ENCODE data around the gene PCDHB3.
"Not testable (repeated sequence)": the region's sequence is repeated elsewhere in the genome, so short reads cannot be mapped to it uniquely, and the experiment has no call there.

The PCDHB3 gene

DNA sequence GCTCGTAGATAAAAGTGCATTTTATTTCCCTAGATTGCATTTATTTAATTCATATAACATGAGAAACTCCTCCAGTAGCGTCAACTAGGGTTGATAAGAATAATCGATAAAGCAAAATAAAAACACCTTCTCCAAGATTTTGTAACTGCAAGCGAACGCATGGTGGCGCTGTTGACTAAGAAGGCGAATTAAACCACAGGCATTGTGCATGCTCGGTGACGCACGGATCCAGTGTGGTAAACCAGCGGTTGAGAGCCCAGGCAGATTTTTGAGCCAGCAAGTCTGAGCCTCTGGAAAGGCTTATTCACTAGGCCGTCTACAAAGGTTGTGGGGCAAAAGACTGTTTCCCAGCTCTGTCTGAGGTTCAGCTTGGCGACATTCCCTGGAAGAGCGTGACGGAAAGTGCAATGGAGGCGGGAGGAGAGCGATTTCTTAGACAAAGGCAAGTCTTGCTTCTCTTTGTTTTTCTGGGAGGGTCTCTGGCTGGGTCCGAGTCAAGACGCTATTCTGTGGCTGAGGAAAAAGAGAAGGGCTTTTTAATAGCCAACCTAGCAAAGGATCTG is at the start of gene PCDHB3:
Gene PCDHB3, plus strand, starts transcription at position 231 of the 563 bp plus-strand sequence. Its CDS starts 177 bp downstream, at position 408.
- peak; percentile 81 for DNase-seq

- peak; percentile 66 for DNase-seq
Measured at GRCh38 chr5:141050622-141051520, 49.4 kb upstream of the PCDHB3 start, which contains the start of gene PCDHB1. PCDHB1 (plus strand) TSS chr5:141051374; CDS start chr5:141051471, 97 bp downstream.

DNA sequence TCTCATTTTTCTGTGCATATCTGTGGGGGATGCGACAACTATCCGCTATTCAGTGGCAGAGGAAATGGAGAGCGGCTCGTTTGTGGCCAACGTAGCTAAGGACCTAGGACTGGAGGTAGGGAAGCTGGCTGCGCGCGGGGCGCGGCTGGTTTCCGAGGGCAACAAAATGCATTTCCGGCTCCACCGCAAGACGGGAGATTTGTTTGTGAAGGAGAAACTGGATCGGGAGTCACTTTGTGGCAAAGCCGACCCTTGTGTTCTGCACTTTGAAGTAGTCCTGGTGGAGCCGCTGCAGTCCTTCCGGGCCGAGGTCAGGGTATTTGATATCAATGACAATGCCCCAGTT is 48.8 kb upstream of the PCDHB3 start:
- peak; percentile 66 for DNase-seq

GRCh38 chr5:141077826-141078225 is 22.4 kb upstream of the PCDHB3 start:
- no peak for DNase-seq

GRCh38 chr5:141082228-141082627 is 18.0 kb upstream of the PCDHB3 start:
- DNase-seq = no peak

GRCh38 chr5:141084487-141084989 is 15.7 kb upstream of the PCDHB3 start:
- peak; percentile 84 for DNase-seq

DNA sequence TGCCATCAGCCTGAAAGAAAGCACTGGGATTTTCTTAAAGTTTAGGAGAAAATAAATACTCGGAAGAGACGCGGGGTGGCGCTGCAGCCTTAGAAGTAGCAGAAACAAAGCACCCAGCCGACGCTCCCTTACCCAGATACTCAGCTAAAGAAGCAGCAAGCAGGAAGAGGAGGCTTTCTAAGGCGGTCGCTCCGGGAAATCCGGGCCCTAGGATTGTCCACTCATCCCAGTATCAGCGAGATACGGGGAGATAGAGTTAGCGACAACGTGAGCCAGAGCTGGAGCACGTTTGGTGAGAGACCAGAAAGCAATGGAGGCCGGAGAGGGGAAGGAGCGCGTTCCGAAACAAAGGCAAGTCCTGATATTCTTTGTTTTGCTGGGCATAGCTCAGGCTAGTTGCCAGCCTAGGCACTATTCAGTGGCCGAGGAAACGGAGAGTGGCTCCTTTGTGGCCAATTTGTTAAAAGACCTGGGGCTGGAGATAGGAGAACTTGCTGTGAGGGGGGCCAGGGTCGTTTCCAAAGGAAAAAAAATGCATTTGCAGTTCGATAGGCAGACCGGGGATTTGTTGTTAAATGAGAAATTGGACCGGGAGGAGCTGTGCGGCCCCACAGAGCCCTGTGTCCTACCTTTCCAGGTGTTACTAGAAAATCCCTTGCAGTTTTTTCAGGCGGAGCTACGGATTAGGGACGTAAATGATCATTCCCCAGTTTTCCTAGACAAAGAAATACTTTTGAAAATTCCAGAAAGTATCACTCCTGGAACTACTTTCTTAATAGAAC is 5.6 kb upstream of the PCDHB3 start, which contains the start of gene PCDHB2:
Gene PCDHB2, plus strand, starts transcription at position 135 of the 782 bp plus-strand sequence. Its CDS starts 176 bp downstream, at position 311.
- DNase-seq = peak; percentile 79

GRCh38 chr5:141095263-141095641 is 5.0 kb upstream of the PCDHB3 start:
- DNase-seq = no peak

GRCh38 chr5:141096181-141096580 is 4.1 kb upstream of the PCDHB3 start:
- DNase-seq = not testable (repeated sequence)

- not testable (repeated sequence) for DNase-seq
Measured at GRCh38 chr5:141096586-141096985, 3.7 kb upstream of the PCDHB3 start.

DNA sequence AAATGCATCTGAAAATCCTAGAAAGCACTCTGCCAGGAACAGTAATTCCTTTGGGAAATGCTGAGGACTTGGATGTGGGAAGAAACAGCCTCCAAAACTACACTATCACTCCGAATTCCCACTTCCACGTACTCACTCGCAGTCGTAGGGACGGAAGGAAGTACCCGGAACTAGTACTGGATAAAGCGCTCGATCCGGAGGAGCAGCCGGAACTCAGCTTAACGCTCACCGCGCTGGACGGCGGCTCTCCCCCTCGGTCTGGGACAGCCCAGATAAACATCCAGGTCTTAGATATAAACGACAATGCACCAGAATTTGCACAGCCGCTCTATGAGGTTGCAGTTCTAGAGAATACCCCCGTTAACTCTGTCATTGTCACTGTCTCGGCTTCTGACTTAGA is 786 bp downstream of the PCDHB3 start:
- no peak for DNase-seq

GRCh38 chr5:141102070-141102469 is 1.8 kb downstream of the PCDHB3 start:
- DNase-seq = not testable (repeated sequence)

GRCh38 chr5:141102471-141102870 is 2.2 kb downstream of the PCDHB3 start:
- not testable (repeated sequence) for DNase-seq

DNA sequence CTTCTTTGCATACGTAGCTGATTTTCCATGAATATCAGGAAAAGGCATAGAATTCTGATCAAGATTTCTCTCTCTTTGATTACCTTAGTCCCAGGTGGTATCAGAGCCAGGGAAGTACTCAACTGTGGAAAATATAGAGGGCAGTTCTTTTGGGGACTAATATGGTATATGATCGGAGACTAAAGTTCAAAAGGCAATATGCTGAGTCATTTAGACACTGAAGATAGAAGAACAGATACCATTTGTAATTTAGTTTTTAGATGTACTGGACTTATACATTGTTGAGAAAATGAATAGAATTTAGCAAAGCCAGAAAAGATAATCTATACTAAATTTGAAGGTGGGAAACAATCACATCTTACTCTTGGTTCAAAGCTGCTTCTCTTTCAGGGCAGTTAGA is 5.1 kb downstream of the PCDHB3 start:
- DNase-seq = no peak

DNA sequence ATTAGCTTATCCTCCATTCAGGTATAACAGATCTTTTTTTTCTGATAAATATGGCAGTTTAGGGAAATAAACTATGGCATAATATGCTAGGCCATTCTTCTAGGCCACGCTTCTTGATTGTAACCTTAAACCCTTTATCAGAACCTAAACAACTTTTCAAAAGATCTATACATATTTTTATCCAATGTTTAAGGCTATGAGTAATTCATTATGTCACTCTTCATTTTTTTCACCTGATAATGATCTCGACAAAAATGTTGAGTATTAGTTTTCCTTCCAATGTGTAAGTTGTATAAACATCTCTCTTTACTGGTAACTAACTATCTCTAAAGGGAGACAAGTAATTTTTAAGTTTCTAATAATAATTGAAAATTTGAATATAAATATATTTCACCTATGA is 19.0 kb downstream of the PCDHB3 start:
- DNase-seq = no peak

DNA sequence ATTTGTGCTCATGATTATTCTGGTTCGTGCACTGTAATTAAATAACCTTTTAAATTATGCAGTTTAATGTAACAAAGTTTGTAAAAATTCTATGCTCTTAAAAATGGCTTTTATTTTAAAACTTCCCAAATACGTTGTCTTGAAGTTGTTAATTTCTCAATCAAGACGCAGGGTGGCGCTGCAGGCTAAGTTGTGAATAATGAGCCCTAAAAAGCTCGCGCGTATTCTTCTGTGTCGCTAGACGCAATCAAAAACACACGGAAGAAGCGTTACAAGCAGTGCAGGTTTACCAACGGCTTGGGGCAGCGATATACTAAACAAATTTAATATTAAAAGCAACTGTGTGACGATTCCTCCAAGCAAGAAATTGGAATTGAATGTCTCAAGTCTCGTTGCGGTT is 21.3 kb downstream of the PCDHB3 start, which contains the start of gene PCDHB4:
Gene PCDHB4, plus strand, starts transcription at position 256 of the 400 bp plus-strand sequence. CDS start 181 bp downstream, outside the sequence.
- peak; percentile 65 for DNase-seq

GRCh38 chr5:141121985-141122384 is 21.7 kb downstream of the PCDHB3 start:
- no peak for DNase-seq

DNA sequence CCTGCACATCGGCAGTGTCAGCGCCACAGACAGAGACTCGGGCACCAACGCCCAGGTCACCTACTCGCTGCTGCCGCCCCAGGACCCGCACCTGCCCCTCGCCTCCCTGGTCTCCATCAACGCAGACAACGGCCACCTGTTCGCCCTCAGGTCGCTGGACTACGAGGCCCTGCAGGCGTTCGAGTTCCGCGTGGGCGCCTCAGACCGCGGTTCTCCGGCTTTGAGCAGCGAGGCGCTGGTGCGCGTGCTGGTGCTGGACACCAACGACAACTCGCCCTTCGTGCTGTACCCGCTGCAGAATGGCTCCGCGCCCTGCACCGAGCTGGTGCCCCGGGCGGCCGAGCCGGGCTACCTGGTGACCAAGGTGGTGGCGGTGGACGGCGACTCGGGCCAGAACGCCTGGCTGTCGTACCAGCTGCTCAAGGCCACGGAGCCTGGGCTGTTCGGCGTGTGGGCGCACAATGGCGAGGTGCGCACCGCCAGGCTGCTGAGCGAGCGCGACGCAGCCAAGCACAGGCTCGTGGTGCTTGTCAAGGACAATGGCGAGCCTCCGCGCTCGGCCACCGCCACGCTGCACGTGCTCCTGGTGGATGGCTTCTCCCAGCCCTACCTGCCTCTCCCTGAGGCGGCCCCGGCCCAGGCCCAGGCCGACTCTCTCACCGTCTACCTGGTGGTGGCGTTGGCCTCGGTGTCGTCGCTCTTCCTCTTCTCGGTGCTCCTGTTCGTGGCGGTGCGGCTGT is 23.3 kb downstream of the PCDHB3 start:
- DNase-seq = not testable (repeated sequence)

DNA sequence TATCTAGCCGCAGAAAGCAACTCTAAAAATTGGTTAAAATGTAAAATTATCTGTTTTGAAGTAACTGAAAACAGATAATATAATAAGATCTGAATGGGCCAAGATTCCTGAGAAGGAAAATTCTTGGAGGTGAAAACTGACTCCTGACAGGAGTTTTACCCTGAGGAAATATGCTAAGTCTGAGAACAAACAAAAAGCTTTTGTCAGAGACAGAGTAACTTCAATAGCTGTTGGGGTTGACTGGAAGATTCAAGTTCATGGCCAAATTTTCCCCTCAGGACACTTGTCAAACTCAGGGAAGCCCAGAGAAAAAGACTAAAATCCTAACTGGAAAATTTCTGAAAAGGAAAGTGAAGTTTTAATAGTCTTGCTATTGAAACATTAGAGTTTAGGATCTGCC is 27.0 kb downstream of the PCDHB3 start:
- no peak for DNase-seq

DNA sequence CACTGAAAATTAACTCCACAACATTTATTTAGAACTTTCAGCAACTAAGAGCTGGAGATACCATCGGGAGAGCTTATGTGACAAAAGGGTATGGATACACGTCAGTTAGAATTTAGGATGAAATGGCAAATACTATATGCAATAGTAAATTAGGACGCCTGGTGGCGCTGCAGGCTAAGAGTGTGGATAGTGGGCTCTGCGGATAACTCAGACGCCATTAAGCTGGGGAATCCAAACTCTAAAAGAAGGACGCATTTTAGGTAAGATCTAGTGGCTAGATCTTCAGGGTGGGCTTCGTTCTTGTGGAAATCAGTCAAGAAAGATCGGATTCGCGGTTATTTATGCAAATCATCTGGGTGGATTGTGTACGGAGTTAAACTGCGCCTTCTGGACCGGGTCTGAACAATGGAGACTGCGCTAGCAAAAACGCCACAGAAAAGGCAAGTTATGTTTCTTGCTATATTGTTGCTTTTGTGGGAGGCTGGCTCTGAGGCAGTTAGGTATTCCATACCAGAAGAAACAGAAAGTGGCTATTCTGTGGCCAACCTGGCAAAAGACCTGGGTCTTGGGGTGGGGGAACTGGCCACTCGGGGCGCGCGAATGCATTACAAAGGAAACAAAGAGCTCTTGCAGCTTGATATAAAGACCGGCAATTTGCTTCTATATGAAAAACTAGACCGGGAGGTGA is 34.9 kb downstream of the PCDHB3 start, which contains the start of gene PCDHB5:
Gene PCDHB5, plus strand, starts transcription at position 177 of the 688 bp plus-strand sequence. Its CDS starts 229 bp downstream, at position 406.
- DNase-seq = peak; percentile 14

DNA sequence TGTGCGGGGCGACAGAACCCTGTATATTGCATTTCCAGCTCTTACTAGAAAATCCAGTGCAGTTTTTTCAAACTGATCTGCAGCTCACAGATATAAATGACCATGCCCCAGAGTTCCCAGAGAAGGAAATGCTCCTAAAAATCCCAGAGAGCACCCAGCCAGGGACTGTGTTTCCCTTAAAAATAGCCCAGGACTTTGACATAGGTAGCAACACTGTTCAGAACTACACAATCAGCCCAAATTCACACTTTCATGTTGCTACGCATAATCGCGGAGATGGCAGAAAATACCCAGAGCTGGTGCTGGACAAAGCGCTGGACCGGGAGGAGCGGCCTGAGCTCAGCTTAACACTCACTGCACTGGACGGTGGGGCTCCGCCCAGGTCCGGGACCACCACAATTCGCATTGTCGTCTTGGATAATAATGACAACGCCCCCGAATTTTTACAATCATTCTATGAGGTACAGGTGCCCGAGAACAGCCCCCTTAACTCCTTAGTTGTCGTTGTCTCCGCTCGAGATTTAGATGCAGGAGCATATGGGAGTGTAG is 35.5 kb downstream of the PCDHB3 start:
- no peak for DNase-seq
